ENCODE results near the gene P2RX2.

DNA sequence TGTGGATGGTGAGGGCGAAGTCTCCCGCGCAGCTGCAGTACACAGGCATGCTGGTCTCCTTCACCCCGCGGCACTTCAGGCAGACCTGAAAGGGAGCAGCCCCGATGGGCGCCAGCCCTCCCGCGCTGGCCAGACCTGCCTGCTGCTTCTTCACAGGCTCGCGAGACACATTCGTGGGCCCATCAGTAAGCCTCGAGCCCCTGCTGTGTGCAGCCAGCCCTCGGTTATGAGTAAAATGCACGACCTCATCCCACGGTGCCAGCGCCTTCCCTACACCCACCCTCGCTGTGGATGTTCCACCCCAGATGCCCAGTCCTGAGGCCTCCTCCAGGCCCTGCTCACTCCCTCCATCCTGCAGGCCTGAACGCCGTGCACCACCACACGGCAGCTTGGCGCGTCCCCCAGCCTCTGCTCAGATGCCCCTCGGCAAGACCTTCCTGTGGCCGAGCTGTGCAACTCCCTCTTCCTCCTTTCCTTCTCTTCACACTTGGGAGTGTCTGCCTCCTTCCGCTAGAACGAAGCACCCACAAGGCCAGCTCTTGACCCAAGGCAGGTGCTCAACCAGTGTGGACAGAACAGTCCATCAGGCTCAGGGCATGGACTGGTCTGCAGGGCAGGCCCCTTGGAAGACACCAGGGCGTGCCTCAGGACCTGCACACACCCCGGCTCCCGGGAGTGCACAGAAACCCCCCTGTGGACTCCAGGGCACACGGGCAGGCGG, 6.5 kb downstream of the P2RX2 start:
- TF ChIP-seq, protein P1, sequence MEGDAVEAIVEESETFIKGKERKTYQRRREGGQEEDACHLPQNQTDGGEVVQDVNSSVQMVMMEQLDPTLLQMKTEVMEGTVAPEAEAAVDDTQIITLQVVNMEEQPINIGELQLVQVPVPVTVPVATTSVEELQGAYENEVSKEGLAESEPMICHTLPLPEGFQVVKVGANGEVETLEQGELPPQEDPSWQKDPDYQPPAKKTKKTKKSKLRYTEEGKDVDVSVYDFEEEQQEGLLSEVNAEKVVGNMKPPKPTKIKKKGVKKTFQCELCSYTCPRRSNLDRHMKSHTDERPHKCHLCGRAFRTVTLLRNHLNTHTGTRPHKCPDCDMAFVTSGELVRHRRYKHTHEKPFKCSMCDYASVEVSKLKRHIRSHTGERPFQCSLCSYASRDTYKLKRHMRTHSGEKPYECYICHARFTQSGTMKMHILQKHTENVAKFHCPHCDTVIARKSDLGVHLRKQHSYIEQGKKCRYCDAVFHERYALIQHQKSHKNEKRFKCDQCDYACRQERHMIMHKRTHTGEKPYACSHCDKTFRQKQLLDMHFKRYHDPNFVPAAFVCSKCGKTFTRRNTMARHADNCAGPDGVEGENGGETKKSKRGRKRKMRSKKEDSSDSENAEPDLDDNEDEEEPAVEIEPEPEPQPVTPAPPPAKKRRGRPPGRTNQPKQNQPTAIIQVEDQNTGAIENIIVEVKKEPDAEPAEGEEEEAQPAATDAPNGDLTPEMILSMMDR (IDR thresholded peaks at IDR 0.05) = no peak
- TF ChIP-seq POLR2A (IDR thresholded peaks at IDR 0.05) = no peak
